Gastroesophageal sphincter (tissue), 4 donors: ENCODE measurements around the gene NUAK1. TPM values are rescaled to one million over a fixed set of nuclear protein-coding genes. Genes with fewer than 3 reads are reported as not detected.
A peak's percentile ranks its signal among the peaks of the same experiment; 100 is the strongest.

ENCODE experiments used
- ATAC-seq: fragments of 150-250 bp; one replicate; pipeline ENCODE4 v1.9.1; 2016; ENCODE audit warnings: mild to moderate bottlenecking, moderate library complexity
- H3K27ac ChIP-seq, 4 donors: fragments of 200-600 bp; sonication (generic) in 3 of 4; 1 replicate in 3 of 4; 2 replicates in 1 of 4; pipeline ENCODE4 v1.5.1; 2016 to 2019
- H3K27me3 ChIP-seq: fragments of 200-600 bp; sonication (generic); one replicate; pipeline ENCODE4 v1.5.1; 2019
- H3K36me3 ChIP-seq, 2 donors: fragments of 200-600 bp; sonication (generic); one replicate each; pipeline ENCODE4 v1.5.1; 2019; ENCODE audit warnings: control low read depth in 1 of 2
- H3K4me1 ChIP-seq, 3 donors: fragments of 200-600 bp; sonication (generic); 1 replicate in 2 of 3; 2 replicates in 1 of 3; pipeline ENCODE4 v1.5.1; 2016 to 2019; ENCODE audit warnings: control low read depth in 2 of 3
- H3K4me3 ChIP-seq, 2 donors: fragments of 200-600 bp; sonication (generic); one replicate each; pipeline ENCODE4 v1.5.1; 2019; ENCODE audit warnings: mild to moderate bottlenecking in 1 of 2, moderate library complexity in 1 of 2
- H3K9me3 ChIP-seq, 3 donors: fragments of 200-600 bp; sonication (generic); one replicate each; pipeline ENCODE4 v1.5.1; 2017 to 2019; ENCODE audit warnings: control low read depth in 2 of 3
- EP300 ChIP-seq: sonication (generic); formaldehyde crosslinking; IDR thresholded peaks from one replicate; pipeline ENCODE4 v1.6.1; 2017; ENCODE audit warnings: antibody characterized with exemption, mild to moderate bottlenecking
- POLR2A ChIP-seq, 2 donors: fragments of 450-650 bp; IDR thresholded peaks; one replicate each; pipeline ENCODE4 v1.6.1; 2017; ENCODE audit warnings: antibody characterized with exemption in 2 of 2, mild to moderate bottlenecking in 2 of 2, moderate library complexity in 1 of 2
- POLR2AphosphoS5 ChIP-seq: sonication (generic); formaldehyde crosslinking; IDR thresholded peaks from one replicate; pipeline ENCODE4 v1.6.1; 2017; ENCODE audit warnings: antibody characterized with exemption
- WGBS, 2 donors: methylation state at CpG; one replicate each; pipeline ENCODE4 v1.1.5; 2018; ENCODE audit warnings: low coverage in 1 of 2; 5-methylcytosine and 5-hydroxymethylcytosine counted together
- total RNA-seq, 4 donors: library from RNA; depleted of rRNA; stranded (reverse); fragments of >200 nt; gene quantifications; one replicate each; pipeline ENCODE4 v1.1.0, GENCODE V29; 2016
- TF ChIP-seq, protein P1 (sequence below), 4 experiments: fragments of 200-600 bp in 2 of 4; fragments of 450-650 bp in 2 of 4; sonication (generic) in 1 of 4; IDR thresholded peaks; one replicate each; pipeline ENCODE4 v1.5.1; 2017 to 2019; ENCODE audit warnings: antibody characterized with exemption in 4 of 4, mild to moderate bottlenecking in 2 of 4, moderate library complexity in 2 of 4

Gene NUAK1
- total RNA-seq, 4 donors from 2014 or later = 7.4 to 27.7 (median 10.7) TPM

DNA sequence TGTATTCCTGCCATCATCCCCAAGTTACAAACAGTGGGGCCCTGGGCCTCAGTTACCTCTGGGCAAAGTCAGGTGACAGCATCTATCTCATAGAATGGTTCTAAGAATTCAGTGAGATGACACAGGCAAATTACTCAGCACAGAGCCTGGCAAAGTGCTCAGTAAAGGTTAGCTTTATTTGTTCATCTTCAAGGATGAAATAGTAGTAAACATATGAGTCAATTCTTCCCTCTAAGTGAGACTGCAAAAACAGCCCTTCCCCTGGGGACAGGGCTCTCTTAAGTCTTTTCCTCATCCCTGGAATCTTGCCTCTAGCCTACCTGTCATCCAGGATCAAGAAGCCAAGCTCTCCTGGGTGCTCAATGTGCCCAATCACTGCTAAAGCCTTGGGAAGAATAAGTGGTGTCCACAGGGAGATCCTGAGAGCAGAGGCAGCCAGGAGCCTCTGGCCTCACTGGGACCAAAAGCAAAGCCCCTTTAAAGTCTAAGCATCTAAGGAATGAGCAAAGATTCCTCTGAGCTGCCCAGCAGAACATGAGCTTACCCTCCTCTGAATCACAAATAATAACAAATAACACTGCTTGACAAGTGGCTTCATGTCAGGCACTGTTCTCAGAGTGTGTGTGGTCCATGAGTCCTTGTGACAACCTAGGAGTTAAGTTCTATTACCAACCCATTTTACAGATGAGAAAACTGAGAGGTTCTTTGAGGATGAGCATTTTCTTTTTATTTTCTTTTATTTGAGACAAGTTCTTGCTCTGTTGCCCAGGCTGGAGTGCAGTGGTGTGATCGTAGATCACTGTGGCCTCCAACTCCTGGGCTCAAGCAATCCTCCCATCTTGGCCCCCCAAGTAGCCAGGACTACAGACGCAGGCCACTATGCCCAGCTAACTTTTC lies 12.1 kb downstream of the NUAK1 start:
- Histone ChIP-seq H3K36me3 (no peaks in the 10 kb centered on the region), H3K27ac (peak overlapping the region in 3 of 4 donors; percentile 37 to 50 (median 38)), H3K9me3 (no peaks in the 10 kb centered on the region), H3K27me3 (no peaks in the 10 kb centered on the region), H3K4me3 (no peak overlapping the region), H3K4me1 (peaks cover 0 to 58% (median 11%) of the 10 kb centered on the region in 3 donors)
- ATAC-seq = peak; percentile 71
- 100% methylated on average over 1 of the region's 2 CpGs; no CpG with 5 or more reads in 1 of the 2 donors for WGBS, 2 donors
- TF ChIP-seq POLR2AphosphoS5 = peak; percentile 8
- TF ChIP-seq EP300 = no peak
- TF ChIP-seq POLR2A (IDR thresholded peaks at IDR 0.05) = no peak
- TF ChIP-seq, protein P1, sequence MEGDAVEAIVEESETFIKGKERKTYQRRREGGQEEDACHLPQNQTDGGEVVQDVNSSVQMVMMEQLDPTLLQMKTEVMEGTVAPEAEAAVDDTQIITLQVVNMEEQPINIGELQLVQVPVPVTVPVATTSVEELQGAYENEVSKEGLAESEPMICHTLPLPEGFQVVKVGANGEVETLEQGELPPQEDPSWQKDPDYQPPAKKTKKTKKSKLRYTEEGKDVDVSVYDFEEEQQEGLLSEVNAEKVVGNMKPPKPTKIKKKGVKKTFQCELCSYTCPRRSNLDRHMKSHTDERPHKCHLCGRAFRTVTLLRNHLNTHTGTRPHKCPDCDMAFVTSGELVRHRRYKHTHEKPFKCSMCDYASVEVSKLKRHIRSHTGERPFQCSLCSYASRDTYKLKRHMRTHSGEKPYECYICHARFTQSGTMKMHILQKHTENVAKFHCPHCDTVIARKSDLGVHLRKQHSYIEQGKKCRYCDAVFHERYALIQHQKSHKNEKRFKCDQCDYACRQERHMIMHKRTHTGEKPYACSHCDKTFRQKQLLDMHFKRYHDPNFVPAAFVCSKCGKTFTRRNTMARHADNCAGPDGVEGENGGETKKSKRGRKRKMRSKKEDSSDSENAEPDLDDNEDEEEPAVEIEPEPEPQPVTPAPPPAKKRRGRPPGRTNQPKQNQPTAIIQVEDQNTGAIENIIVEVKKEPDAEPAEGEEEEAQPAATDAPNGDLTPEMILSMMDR (IDR thresholded peaks at IDR 0.05) = no peak

DNA sequence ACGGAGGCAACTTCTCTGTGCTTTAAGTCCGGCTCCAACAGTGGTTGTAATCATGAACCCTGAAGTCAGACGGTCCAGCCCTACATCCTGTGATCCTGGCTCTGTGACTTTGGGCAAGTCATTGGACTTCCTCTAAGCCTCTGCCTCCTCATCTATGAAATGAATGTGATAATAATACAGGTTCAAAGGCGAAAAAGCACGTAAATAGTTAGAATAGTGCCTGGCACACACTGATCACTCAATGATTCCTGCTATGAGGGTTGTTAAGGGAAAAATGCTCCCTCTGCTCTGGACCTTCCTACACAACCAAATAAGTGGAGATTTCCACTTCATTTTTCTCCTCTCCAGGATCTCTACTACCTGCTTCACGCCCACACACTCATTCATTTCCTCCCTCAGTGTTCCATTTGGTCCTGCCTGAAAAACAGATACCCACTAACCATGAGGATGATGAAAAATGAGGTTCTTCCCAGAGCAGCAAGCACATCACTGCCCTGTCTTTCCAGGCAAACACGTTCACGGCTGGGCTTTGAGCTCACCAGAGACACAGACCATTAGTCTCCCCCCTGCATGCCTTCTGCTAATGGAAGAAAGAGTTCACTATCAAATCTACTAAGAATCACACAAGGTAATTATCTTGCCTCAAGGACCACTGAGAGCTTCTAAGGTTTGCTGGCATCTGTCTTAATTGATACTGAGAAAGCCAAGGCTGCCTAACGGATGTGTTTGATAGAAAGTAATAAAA lies 13.2 kb downstream of the NUAK1 start:
- peaks cover 0 to 54% (median 10%) of the 10 kb centered on the region in 3 donors for H3K4me1 ChIP-seq
- WGBS, 2 donors = 84 to 86% methylated on average over 7 to 9 of the region's 9 CpGs
- TF ChIP-seq EP300 (no peak), POLR2A (IDR thresholded peaks at IDR 0.05) (no peak), POLR2AphosphoS5 (no peak)
- TF ChIP-seq, protein P1 (IDR thresholded peaks at IDR 0.05) = no peak
- H3K36me3 ChIP-seq = no peaks in the 10 kb centered on the region
- peak overlapping the region in 2 of 4 donors; percentile 38 to 50 for H3K27ac ChIP-seq
- no peaks in the 10 kb centered on the region for H3K27me3 ChIP-seq
- no peak for ATAC-seq
- H3K4me3 ChIP-seq = no peak overlapping the region
- H3K9me3 ChIP-seq = no peaks in the 10 kb centered on the region

DNA sequence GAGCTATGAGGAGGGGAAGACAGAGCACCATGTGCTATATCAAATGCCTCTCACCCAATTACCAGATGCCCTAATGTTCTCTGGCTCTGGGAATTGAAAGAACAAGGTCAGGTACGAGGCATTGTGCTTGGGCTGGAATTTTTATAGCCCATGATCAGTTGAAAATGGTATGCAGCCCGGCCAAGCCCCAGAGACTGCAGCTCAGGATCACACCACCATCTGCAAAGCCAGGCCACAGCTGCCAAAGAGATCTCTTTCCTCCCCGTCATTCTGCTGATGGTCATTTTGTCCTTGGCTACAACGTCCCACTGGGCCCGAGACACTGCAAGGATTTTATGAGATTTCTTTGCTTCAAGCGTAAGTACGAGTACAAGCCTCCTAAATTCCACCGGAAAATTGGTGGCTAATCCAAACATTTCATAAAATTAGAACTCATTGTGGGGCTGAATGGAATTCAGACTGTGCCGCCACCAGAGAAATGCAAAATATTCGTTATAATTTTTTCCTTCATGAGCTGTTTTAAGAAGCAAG lies 15.1 kb downstream of the NUAK1 start:
- 69 to 79% methylated on average over 3 to 9 of the region's 10 CpGs for WGBS, 2 donors
- TF ChIP-seq, protein P1 (IDR thresholded peaks at IDR 0.05) = no peak
- TF ChIP-seq POLR2AphosphoS5 = peak; percentile 29
- no peak for TF ChIP-seq EP300
- no peak for TF ChIP-seq POLR2A (IDR thresholded peaks at IDR 0.05)
- Histone ChIP-seq H3K36me3 (no peaks in the 10 kb centered on the region), H3K4me1 (peaks cover 0 to 56% (median 10%) of the 10 kb centered on the region in 3 donors), H3K27me3 (no peaks in the 10 kb centered on the region), H3K4me3 (no peak overlapping the region), H3K27ac (peak overlapping the region in 3 of 4 donors; percentile 44 to 54 (median 50)), H3K9me3 (no peaks in the 10 kb centered on the region)
- peak; percentile 8 for ATAC-seq

DNA sequence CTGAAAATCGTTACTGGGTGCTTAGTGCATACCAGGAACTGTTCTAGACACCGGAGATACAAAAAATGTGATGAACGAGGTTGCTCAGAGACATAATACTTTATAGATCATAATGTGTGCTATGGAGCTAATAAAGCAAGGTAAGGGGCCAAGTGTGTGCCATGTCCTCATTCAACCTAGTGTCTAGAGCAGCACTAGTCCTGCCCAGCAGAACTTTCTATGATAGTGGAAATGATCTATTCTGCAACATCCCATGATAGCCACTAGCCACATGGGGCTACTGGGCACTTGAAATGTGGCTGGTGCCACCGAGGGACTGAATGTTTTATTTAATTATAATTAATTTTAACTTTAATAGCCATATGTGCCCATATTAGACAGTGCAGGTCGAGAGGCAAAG lies 15.6 kb downstream of the NUAK1 start:
- peak overlapping the region in 3 of 4 donors; percentile 11 to 54 (median 50) for H3K27ac ChIP-seq
- no peaks in the 10 kb centered on the region for H3K36me3 ChIP-seq
- no peaks in the 10 kb centered on the region for H3K9me3 ChIP-seq
- no peaks in the 10 kb centered on the region for H3K27me3 ChIP-seq
- no peak overlapping the region for H3K4me3 ChIP-seq
- WGBS, 2 donors = 71 to 82% methylated on average over 2 to 5 of the region's 5 CpGs
- peaks cover 0 to 56% (median 10%) of the 10 kb centered on the region in 3 donors for H3K4me1 ChIP-seq
- ATAC-seq = no peak
- no peak for TF ChIP-seq POLR2A (IDR thresholded peaks at IDR 0.05)
- TF ChIP-seq, protein P1 (IDR thresholded peaks at IDR 0.05) = no peak
- no peak for TF ChIP-seq POLR2AphosphoS5
